HG02840 (cell line): ENCODE data around the gene UBE2Q2.
"Not testable (repeated sequence)": the region's sequence is repeated elsewhere in the genome, so short reads cannot be mapped to it uniquely, and the experiment has no call there.

ENCODE experiments used
- ATAC-seq: cut with Tn5 transposase; IDR thresholded peaks from one replicate; pipeline ENCODE4 v1.9.1; 2021; ENCODE audit warnings: mild to moderate bottlenecking, moderate library complexity, moderate number of reproducible peaks; ENCODE audit not compliant: unreplicated experiment, low FRiP score

Gene UBE2Q2

GRCh38 chr15:75864213-75865059, 21.2 kb downstream of the UBE2Q2 start:
- ATAC-seq: no peak

GRCh38 chr15:75866045-75866444, 22.8 kb downstream of the UBE2Q2 start:
- ATAC-seq: not testable (repeated sequence)

- no peak for ATAC-seq
These were observed 23.7 kb downstream of the UBE2Q2 start for GRCh38 chr15:75866916-75867315.

GRCh38 chr15:75867449-75867848, 24.2 kb downstream of the UBE2Q2 start:
- no peak for ATAC-seq

- no peak for ATAC-seq
These were observed 24.8 kb downstream of the UBE2Q2 start for GRCh38 chr15:75868019-75868418.

- ATAC-seq: no peak
These were observed 26.2 kb downstream of the UBE2Q2 start for GRCh38 chr15:75869446-75869845.

GRCh38 chr15:75871589-75871988, 28.3 kb downstream of the UBE2Q2 start:
- not testable (repeated sequence) for ATAC-seq

GRCh38 chr15:75872403-75872990, 29.2 kb downstream of the UBE2Q2 start:
- ATAC-seq: no peak

- no peak for ATAC-seq
These were observed 40.8 kb downstream of the UBE2Q2 start for GRCh38 chr15:75884041-75884440.

- ATAC-seq: no peak
These were observed 43.9 kb downstream of the UBE2Q2 start for GRCh38 chr15:75887178-75887577.

- no peak for ATAC-seq
These were observed 48.6 kb downstream of the UBE2Q2 start for GRCh38 chr15:75891895-75892294.

GRCh38 chr15:75895731-75896130, 52.5 kb downstream of the UBE2Q2 start:
- ATAC-seq: no peak

- ATAC-seq: no peak
These were observed 57.3 kb downstream of the UBE2Q2 start for GRCh38 chr15:75900577-75900976.

- ATAC-seq: no peak
These were observed 58.9 kb downstream of the UBE2Q2 start for GRCh38 chr15:75902129-75902557.

GRCh38 chr15:75903331-75904239, 60.3 kb downstream of the UBE2Q2 start, which contains the start of gene FBXO22:
Gene FBXO22, plus strand, starts transcription at chr15:75903878. Its CDS starts 86 bp downstream, at chr15:75903964.
- peak; percentile 93 for ATAC-seq

GRCh38 chr15:75905231-75905630, 62.0 kb downstream of the UBE2Q2 start:
- no peak for ATAC-seq

- not testable (repeated sequence) for ATAC-seq
These were observed 67.1 kb downstream of the UBE2Q2 start for GRCh38 chr15:75910355-75910754.

- ATAC-seq: no peak
These were observed 73.7 kb downstream of the UBE2Q2 start for GRCh38 chr15:75916978-75917377.

GRCh38 chr15:75918135-75918534, 74.9 kb downstream of the UBE2Q2 start:
- no peak for ATAC-seq

- no peak for ATAC-seq
These were observed 76.8 kb downstream of the UBE2Q2 start for GRCh38 chr15:75920079-75920478.
